SK-N-SH (cell line): ENCODE data around the gene CDK14. TPM values are rescaled to one million over a fixed set of nuclear protein-coding genes. Genes with fewer than 3 reads are reported as not detected.
A peak's percentile ranks its signal among the peaks of the same experiment; 100 is the strongest.

Experiments
- CTCF ChIA-PET: fragments of 300-600, 350-600 bp; formaldehyde crosslinking; extraction: SDS; loops from one replicate; lab custom pipeline; 2021; lab: Yijun Ruan, JAX
- POLR2A ChIA-PET: fragments of 350-600 bp; sonication (Branson Sonifier 250); formaldehyde crosslinking; extraction: SDS; loops from one replicate; lab custom pipeline; 2020; ENCODE audit warnings: antibody characterized with exemption, inconsistent platforms; lab: Yijun Ruan, JAX
- DNase-seq: peaks from one replicate; pipeline ENCODE4 v3.0.0; 2012
- H2AFZ ChIP-seq: fragments of 200-600 bp; sonication (generic); 2 replicates; pipeline ENCODE4 v1.8.1; 2016; ENCODE audit warnings: antibody characterized with exemption, mild to moderate bottlenecking, low read depth
- H3F3A ChIP-seq: fragments of 200-600 bp; sonication (generic); replicated peaks from 2 replicates; pipeline ENCODE3; 2016; ENCODE audit warnings: antibody characterized with exemption, mild to moderate bottlenecking; ENCODE audit not compliant: insufficient read depth
- H3K27ac ChIP-seq, 2 experiments: fragments of 200-500 bp in 1 of 2; fragments of 200-600 bp in 1 of 2; sonication (Bioruptor generic) in 1 of 2; sonication (generic), shearing (Covaris generic) in 1 of 2; 2 replicates each; pipeline versions ENCODE4 v1.5.1 to v1.6.1; 2014 to 2016; ENCODE audit warnings: low read depth in 2 of 2, inconsistent platforms in 1 of 2, low read length in 1 of 2, mild to moderate bottlenecking in 1 of 2, mixed read lengths in 1 of 2
- H3K27me3 ChIP-seq: fragments of 200-600 bp; sonication (generic), shearing (Covaris generic); 2 replicates; pipeline ENCODE4 v1.6.1; 2016; ENCODE audit warnings: mixed run types; ENCODE audit not compliant: insufficient read depth
- H3K36me3 ChIP-seq, 2 experiments: fragments of 200-500 bp in 1 of 2; fragments of 200-600 bp in 1 of 2; sonication (Bioruptor generic) in 1 of 2; sonication (generic) in 1 of 2; replicated peaks in 1 of 2; 2 replicates each; pipeline versions ENCODE3 to v1.5.1; 2014 to 2016; ENCODE audit warnings: low read length in 1 of 2, mild to moderate bottlenecking in 1 of 2; ENCODE audit not compliant: insufficient read depth in 2 of 2, control insufficient read depth in 1 of 2
- H3K4me1 ChIP-seq, 2 experiments: fragments of 200-500 bp in 1 of 2; fragments of 200-600 bp in 1 of 2; sonication (Bioruptor generic) in 1 of 2; sonication (generic), shearing (Covaris generic) in 1 of 2; 2 replicates each; pipeline versions ENCODE4 v1.5.1 to v1.6.1; 2014 to 2016; ENCODE audit warnings: low read depth in 1 of 2, low read length in 1 of 2, mixed run types in 1 of 2; ENCODE audit not compliant: insufficient read depth in 2 of 2, control insufficient read depth in 1 of 2
- H3K4me2 ChIP-seq: fragments of 200-600 bp; sonication (generic), shearing (Covaris generic); 2 replicates; pipeline ENCODE4 v1.6.1; 2017; ENCODE audit warnings: mixed run types
- H3K4me3 ChIP-seq, 2 experiments: fragments of 200-500 bp in 1 of 2; fragments of 200-600 bp in 1 of 2; sonication (Bioruptor generic) in 1 of 2; sonication (generic), shearing (Covaris generic) in 1 of 2; 2 replicates each; pipeline versions ENCODE4 v1.5.1 to v1.8.1; 2014 to 2016; ENCODE audit warnings: low read depth in 2 of 2, inconsistent platforms in 1 of 2, low read length in 1 of 2, mild to moderate bottlenecking in 1 of 2, mixed read lengths in 1 of 2, moderate library complexity in 1 of 2
- H3K79me2 ChIP-seq: fragments of 200-600 bp; sonication (generic); 2 replicates; pipeline ENCODE4 v1.8.1; 2017; ENCODE audit warnings: mild to moderate bottlenecking; ENCODE audit not compliant: insufficient read depth
- H3K9ac ChIP-seq: fragments of 200-600 bp; sonication (generic); 2 replicates; pipeline ENCODE4 v1.6.1; 2017; ENCODE audit warnings: mixed run types
- H3K9me2 ChIP-seq: fragments of 200-600 bp; sonication (generic); 2 replicates; pipeline ENCODE4 v1.6.1; 2017; ENCODE audit warnings: mixed run types
- H3K9me3 ChIP-seq: fragments of 200-600 bp; sonication (generic); 2 replicates; pipeline ENCODE4 v1.6.1; 2017; ENCODE audit warnings: mixed run types, mild to moderate bottlenecking, moderate library complexity
- H4K20me1 ChIP-seq: fragments of 200-600 bp; sonication (generic); 2 replicates; pipeline ENCODE4 v1.6.1; 2017; ENCODE audit warnings: mild to moderate bottlenecking, mixed run types; ENCODE audit not compliant: insufficient read depth
- EP300 ChIP-seq, 2 experiments: IDR thresholded peaks; 2 replicates each; pipeline versions ENCODE4 v1.4.0 to v1.6.1; 2012; ENCODE audit warnings: borderline replicate concordance in 1 of 2, low read depth in 1 of 2, low read length in 1 of 2
- JUND ChIP-seq: IDR thresholded peaks from 2 replicates; pipeline ENCODE4 v1.4.0; 2012
- MAX ChIP-seq: IDR thresholded peaks from 2 replicates; pipeline ENCODE4 v1.4.0; 2012; ENCODE audit warnings: low read depth
- NRF1 ChIP-seq: IDR thresholded peaks from 2 replicates; pipeline ENCODE4 v1.6.1; 2012; ENCODE audit warnings: low read depth, mild to moderate bottlenecking, low read length
- RAD21 ChIP-seq: IDR thresholded peaks from 2 replicates; pipeline ENCODE4 v1.6.1; 2012; ENCODE audit warnings: mild to moderate bottlenecking, low read length
- TCF12 ChIP-seq: IDR thresholded peaks from 2 replicates; pipeline ENCODE4 v1.4.0; 2012
- WGBS: methylation state at CpG from one replicate; pipeline ENCODE4 v1.1.6; 2017; ENCODE audit warnings: low lambda C conversion rate; 5-methylcytosine and 5-hydroxymethylcytosine counted together
- polyA plus RNA-seq, 3 experiments: library from polyadenylated mRNA; depleted of rRNA; stranded (reverse); fragments of >200 nt; gene quantifications; 2 replicates each; pipeline ENCODE4 v1.2.3, GENCODE V29; 2012
- TF ChIP-seq, protein P1 (sequence below): IDR thresholded peaks from 2 replicates; pipeline ENCODE4; 2012
- TF ChIP-seq, protein P2 (sequence below): IDR thresholded peaks from 2 replicates; pipeline ENCODE4 v1.4.0; 2012; ENCODE audit warnings: low read depth, borderline replicate concordance

The CDK14 gene
- polyA plus RNA-seq, 1 of the 3 experiments (the other 2 are of a cell fraction): 13.9 TPM

DNA sequence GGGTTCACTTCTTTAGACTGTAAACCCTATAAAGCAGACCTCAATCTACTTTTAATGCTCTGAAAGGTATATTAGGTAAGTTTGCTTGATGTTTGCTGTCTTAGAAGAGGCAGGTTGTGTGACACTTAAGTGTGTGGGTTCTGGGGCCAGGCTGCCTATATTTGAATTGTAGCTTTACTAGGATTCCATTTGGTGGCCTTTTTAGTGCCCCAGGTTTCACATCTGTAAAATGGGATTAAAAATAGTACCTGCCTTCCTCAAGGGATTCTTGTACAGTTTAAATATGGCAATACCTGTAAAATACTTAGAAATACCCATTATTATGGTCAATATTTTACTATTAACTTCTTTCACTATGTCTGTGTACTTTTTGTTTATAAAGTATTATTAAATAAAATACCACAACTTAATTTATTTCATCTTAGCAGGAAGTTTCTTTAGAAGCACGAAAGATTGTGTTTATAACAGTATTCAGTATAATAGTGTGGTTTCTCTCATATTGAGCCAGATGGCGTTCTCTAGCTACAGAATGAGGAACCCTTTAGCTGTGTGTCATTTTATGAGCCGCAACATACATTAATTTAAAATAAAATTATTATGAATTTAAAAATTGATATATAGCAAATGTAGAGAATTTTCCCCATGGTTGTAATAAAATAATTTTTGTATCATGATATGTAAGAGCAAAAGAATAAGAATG lies 94.2 kb downstream of the CDK14 start:
- CTCF ChIA-PET: interaction anchor here (0.7 to 1.0 kb wide), 2 partner anchors 59 to 344 kb away, joined by 3 to 5 read pairs; no protein-coding TSS in a partner anchor
- TF ChIP-seq NRF1: no peak
- peak; percentile 32 for TF ChIP-seq RAD21
- TF ChIP-seq, all 33 proteins: peak for 1
- Histone ChIP-seq H2AFZ (no peak overlapping the region), H3K36me3 (peaks cover 0 to 11% of the 10 kb centered on the region in 2 experiments), H3K4me1 (peaks cover 0 to 31% of the 10 kb centered on the region in 2 experiments; a peak in 2 of 4 replicates), H3K9me2 (no peaks in the 10 kb centered on the region), H3K9me3 (no peaks in the 10 kb centered on the region; the same call in 1 of the 2 replicates), H3K4me2 (no peak overlapping the region), H4K20me1 (peaks cover 58% of the 10 kb centered on the region), H3F3A (peaks cover 13% of the 10 kb centered on the region), H3K79me2 (peaks cover 87% of the 10 kb centered on the region), H3K9ac (no peak overlapping the region), H3K27ac (no peak overlapping the region), H3K27me3 (no peaks in the 10 kb centered on the region), H3K4me3 (no peak overlapping the region)
- DNase-seq: no peak
- WGBS: 86% methylated on average over 3 of the region's 3 CpGs
- POLR2A ChIA-PET: no interaction called here

GRCh38 chr7:90692396-90692795 lies 96.3 kb downstream of the CDK14 start:
- Histone ChIP-seq H3K79me2 (peaks cover 84% of the 10 kb centered on the region), H3K9ac (no peak overlapping the region)
- TF ChIP-seq JUND (no peak), MAX (no peak)
- TF ChIP-seq, all 33 proteins: peak for 0
- peaks cover 0 to 11% of the 10 kb centered on the region in 2 experiments for H3K36me3 ChIP-seq
- no peak overlapping the region for H2AFZ ChIP-seq
- H3K4me3 ChIP-seq: no peak overlapping the region
- H3K4me2 ChIP-seq: no peak overlapping the region
- no peaks in the 10 kb centered on the region for H3K9me3 ChIP-seq
- POLR2A ChIA-PET: no interaction called here
- WGBS: 82% methylated on average over 3 of the region's 3 CpGs
- H3K27me3 ChIP-seq: no peaks in the 10 kb centered on the region
- peaks cover 4% of the 10 kb centered on the region for H3F3A ChIP-seq
- no peak for DNase-seq
- peaks cover 0 to 20% of the 10 kb centered on the region in 2 experiments; a peak in 2 of 4 replicates for H3K4me1 ChIP-seq
- CTCF ChIA-PET: interaction anchor here (1.0 to 1.7 kb wide), 5 partner anchors 9 to 237 kb away, joined by 3 to 4 read pairs (median 3); no protein-coding TSS in a partner anchor
- H3K9me2 ChIP-seq: no peaks in the 10 kb centered on the region
- peak overlapping the region in 1 of 2 experiments; percentile 29; a peak in 1 of 4 replicates for H3K27ac ChIP-seq
- H4K20me1 ChIP-seq: peaks cover 54% of the 10 kb centered on the region

DNA sequence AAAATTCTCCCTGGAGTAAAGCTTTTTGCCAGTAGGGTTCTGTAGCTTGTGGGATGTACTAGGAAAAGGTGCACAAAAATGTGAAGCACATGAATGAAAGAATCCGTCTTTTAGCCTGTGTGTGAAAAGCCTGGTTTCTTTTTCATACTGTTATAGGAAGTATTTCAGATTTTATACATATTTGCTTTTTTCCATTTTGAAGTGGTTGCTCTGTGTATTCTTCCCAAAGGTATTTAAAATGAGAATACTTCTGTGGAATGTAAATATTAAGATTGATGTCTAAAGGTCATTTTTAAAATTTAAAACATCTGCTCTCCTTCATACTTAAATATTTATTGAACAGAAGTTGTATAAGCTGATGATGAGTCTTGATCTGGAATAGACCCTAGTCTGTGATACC lies 96.8 kb downstream of the CDK14 start:
- 61% methylated on average over 1 of the region's 1 CpG for WGBS
- Histone ChIP-seq H3K27ac (peak overlapping the region in 1 of 2 experiments; percentile 29; a peak in 1 of 4 replicates), H4K20me1 (peaks cover 48% of the 10 kb centered on the region), H3K4me2 (no peak overlapping the region), H3K79me2 (peaks cover 82% of the 10 kb centered on the region), H2AFZ (no peak overlapping the region), H3K4me3 (no peak overlapping the region), H3K9ac (no peak overlapping the region), H3K9me3 (no peaks in the 10 kb centered on the region), H3F3A (peaks cover 4% of the 10 kb centered on the region), H3K4me1 (peaks cover 0 to 15% of the 10 kb centered on the region in 2 experiments; a peak in 2 of 4 replicates), H3K36me3 (peaks cover 0 to 11% of the 10 kb centered on the region in 2 experiments), H3K27me3 (no peaks in the 10 kb centered on the region), H3K9me2 (no peaks in the 10 kb centered on the region)
- no peak for DNase-seq
- POLR2A ChIA-PET: no interaction called here
- TF ChIP-seq EP300 (IDR thresholded peaks at IDR 0.05; ENCODE audit: borderline replicate concordance in 1 of 2, low read depth in 1 of 2, low read length in 1 of 2): 0 out of 4 replicates have a peak, but pooled peaks of 1 of the 2 experiments have one; percentile 17
- TF ChIP-seq, protein P1, sequence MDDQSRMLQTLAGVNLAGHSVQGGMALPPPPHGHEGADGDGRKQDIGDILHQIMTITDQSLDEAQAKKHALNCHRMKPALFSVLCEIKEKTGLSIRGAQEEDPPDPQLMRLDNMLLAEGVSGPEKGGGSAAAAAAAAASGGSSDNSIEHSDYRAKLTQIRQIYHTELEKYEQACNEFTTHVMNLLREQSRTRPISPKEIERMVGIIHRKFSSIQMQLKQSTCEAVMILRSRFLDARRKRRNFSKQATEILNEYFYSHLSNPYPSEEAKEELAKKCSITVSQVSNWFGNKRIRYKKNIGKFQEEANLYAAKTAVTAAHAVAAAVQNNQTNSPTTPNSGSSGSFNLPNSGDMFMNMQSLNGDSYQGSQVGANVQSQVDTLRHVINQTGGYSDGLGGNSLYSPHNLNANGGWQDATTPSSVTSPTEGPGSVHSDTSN: peak; percentile 21; the same call in 1 of the 2 replicates
- TF ChIP-seq, protein P2, sequence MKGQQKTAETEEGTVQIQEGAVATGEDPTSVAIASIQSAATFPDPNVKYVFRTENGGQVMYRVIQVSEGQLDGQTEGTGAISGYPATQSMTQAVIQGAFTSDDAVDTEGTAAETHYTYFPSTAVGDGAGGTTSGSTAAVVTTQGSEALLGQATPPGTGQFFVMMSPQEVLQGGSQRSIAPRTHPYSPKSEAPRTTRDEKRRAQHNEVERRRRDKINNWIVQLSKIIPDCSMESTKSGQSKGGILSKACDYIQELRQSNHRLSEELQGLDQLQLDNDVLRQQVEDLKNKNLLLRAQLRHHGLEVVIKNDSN: no peak
- TF ChIP-seq TCF12: peak; percentile 66
- CTCF ChIA-PET: interaction anchor here (0.6 to 1.7 kb wide), 6 partner anchors 9 to 829 kb away, joined by 3 to 4 read pairs (median 3); no protein-coding TSS in a partner anchor
